K562 (cell line): Measurements from ENCODE around the gene DNMT1. TPM values are rescaled to one million over a fixed set of nuclear protein-coding genes. Genes with fewer than 3 reads are reported as not detected.

Source experiments
- ATAC-seq: fragments of 200-7000 bp; cut with Tn5 transposase; 3 replicates; pipeline ENCODE4 v1.9.1; 2020; ENCODE audit warnings: moderate library complexity
- BruUV-seq: library from RNA; stranded (reverse); fragments of 400-500 nt; replicated peaks from 2 replicates; lab custom pipeline; 2021; lab: Mats Ljungman, UMichigan
- CTCF ChIA-PET: fragments of 300-600 bp; formaldehyde crosslinking; extraction: SDS; loops from one replicate; lab custom pipeline; 2021; ENCODE audit warnings: low intra/inter-chr PET ratio; lab: Yijun Ruan, JAX
- POLR2A ChIA-PET: fragments of 300-600, 350-650 bp; sonication (Branson Sonifier 250); formaldehyde crosslinking; extraction: SDS; loops from one replicate; lab custom pipeline; 2021; ENCODE audit warnings: antibody characterized with exemption, inconsistent platforms; lab: Yijun Ruan, JAX
- DNase-seq, 4 experiments: peaks; one replicate each; pipeline versions ENCODE4 v3.0.0 to v3.0.0-alpha.2; 2011 to 2018; ENCODE audit warnings: low spot score in 3 of 4, mixed read lengths in 3 of 4; ENCODE audit errors: extremely low read depth in 1 of 4
- FAIRE-seq: peaks from 2 replicates; lab custom pipeline; 2011; peaks lifted over from hg19 to GRCh38; lab: Jason Lieb, UNC
- H2AFZ ChIP-seq: 2 replicates; pipeline ENCODE4 v1.6.0; 2011; ENCODE audit warnings: low read depth, low read length, control low read depth, inconsistent platforms
- H3K27ac ChIP-seq: fragments of 200-600 bp; 3 replicates; pipeline ENCODE4 v1.8.0; 2011; ENCODE audit warnings: low read depth, mild to moderate bottlenecking, control low read depth, inconsistent platforms, low read length, moderate library complexity, mixed read lengths; ENCODE audit errors: extremely low read depth
- H3K27me3 ChIP-seq, 2 experiments: fragments of 300-600 bp in 1 of 2; 2 replicates in 1 of 2; 3 replicates in 1 of 2; pipeline versions ENCODE4 v1.6.0 to v1.8.0; 2011; ENCODE audit warnings: inconsistent platforms in 2 of 2, low read length in 2 of 2, mild to moderate bottlenecking in 1 of 2, mixed read lengths in 1 of 2, moderate library complexity in 1 of 2; ENCODE audit not compliant: control insufficient read depth in 2 of 2, insufficient read depth in 2 of 2
- H3K36me3 ChIP-seq: fragments of 300-600 bp; 3 replicates; pipeline ENCODE4 v1.8.0; 2011; ENCODE audit warnings: mild to moderate bottlenecking, low read length, inconsistent platforms; ENCODE audit not compliant: control insufficient read depth, insufficient read depth
- H3K4me1 ChIP-seq, 2 experiments: fragments of 200-600 bp in 1 of 2; replicated peaks in 1 of 2; 2 replicates in 1 of 2; 3 replicates in 1 of 2; pipeline versions ENCODE4 v1.5.1 to v1.8.0; 2011; ENCODE audit warnings: inconsistent platforms in 2 of 2, low read length in 2 of 2, mild to moderate bottlenecking in 1 of 2, mixed read lengths in 1 of 2, moderate library complexity in 1 of 2; ENCODE audit not compliant: control insufficient read depth in 2 of 2, insufficient read depth in 2 of 2
- H3K4me2 ChIP-seq: 2 replicates; pipeline ENCODE4 v1.6.1; 2011; ENCODE audit warnings: low read length, control low read depth, inconsistent platforms, mixed read lengths; ENCODE audit not compliant: insufficient read depth
- H3K4me3 ChIP-seq: fragments of 200-600 bp; sonication (generic), shearing (Covaris generic); 2 replicates; pipeline ENCODE4 v1.5.1; 2016; ENCODE audit warnings: control low read depth, inconsistent platforms
- H3K79me2 ChIP-seq: fragments of 200-600 bp; 3 replicates; pipeline ENCODE4 v1.8.0; 2011; ENCODE audit warnings: low read length, inconsistent platforms; ENCODE audit not compliant: control insufficient read depth, insufficient read depth
- H3K9ac ChIP-seq, 2 experiments: 2 replicates each; pipeline versions ENCODE4 v1.6.0 to v1.6.1; 2011; ENCODE audit warnings: low read depth in 2 of 2, low read length in 2 of 2, control low read depth in 1 of 2, inconsistent platforms in 1 of 2, mild to moderate bottlenecking in 1 of 2, mixed read lengths in 1 of 2; ENCODE audit not compliant: insufficient read depth in 1 of 2
- H3K9me1 ChIP-seq: one replicate; pipeline ENCODE4 v1.6.0; 2011; ENCODE audit warnings: inconsistent platforms, mild to moderate bottlenecking, low read length, moderate library complexity; ENCODE audit not compliant: control insufficient read depth, insufficient read depth
- H3K9me3 ChIP-seq: replicated peaks from 2 replicates; pipeline ENCODE4 v1.5.1; 2011; ENCODE audit warnings: low read depth, low read length, inconsistent platforms; ENCODE audit not compliant: control insufficient read depth, insufficient read depth
- H4K20me1 ChIP-seq: replicated peaks from 2 replicates; pipeline ENCODE4 v1.6.1; 2011; ENCODE audit warnings: low read length, inconsistent platforms, mixed read lengths; ENCODE audit not compliant: control insufficient read depth, insufficient read depth
- E2F6 ChIP-seq, 2 experiments: IDR thresholded peaks; 2 replicates each; pipeline ENCODE4 v1.6.1; 2011; ENCODE audit warnings: borderline replicate concordance in 1 of 2, control low read depth in 1 of 2, low read depth in 1 of 2, low read length in 1 of 2, mild to moderate bottlenecking in 1 of 2, mixed read lengths in 1 of 2, moderate library complexity in 1 of 2; ENCODE audit not compliant: insufficient read depth in 1 of 2, insufficient read length in 1 of 2, poor library complexity in 1 of 2, severe bottlenecking in 1 of 2; ENCODE audit errors: extremely low read depth in 1 of 2
- KHSRP ChIP-seq: fragments of 450-650 bp; IDR thresholded peaks from 2 replicates; pipeline ENCODE4 v1.6.1; 2017
- MTA3 ChIP-seq: fragments of 450-650 bp; formaldehyde crosslinking; IDR thresholded peaks from 2 replicates; pipeline ENCODE4 v1.6.1; 2017; ENCODE audit warnings: mild to moderate bottlenecking, borderline replicate concordance
- NCOR1 ChIP-seq: fragments of 450-650 bp; IDR thresholded peaks from 2 replicates; pipeline ENCODE4 v1.6.1; 2016; ENCODE audit warnings: mild to moderate bottlenecking, moderate library complexity
- POLR2AphosphoS5 ChIP-seq: IDR thresholded peaks from 2 replicates; pipeline ENCODE4 v1.6.1; 2011; ENCODE audit warnings: mild to moderate bottlenecking, low read depth, low read length, moderate library complexity; ENCODE audit not compliant: control insufficient read depth, insufficient read depth
- SMAD3 ChIP-seq: fragments of 450-650 bp; formaldehyde crosslinking; conservative IDR thresholded peaks from 2 replicates; pipeline ENCODE4 v1.4.0; 2020; ENCODE audit warnings: mild to moderate bottlenecking
- ZNF121 ChIP-seq: sonication (generic); formaldehyde crosslinking; conservative IDR thresholded peaks from 2 replicates; pipeline ENCODE4 v1.8.0; 2022; ENCODE audit warnings: missing genetic modification reagents
- WGBS: fragments of 100-300 bp; shearing (Covaris generic); methylation state at CpG from one replicate; pipeline ENCODE4 v1.1.6; 2016; ENCODE audit warnings: low coverage, mixed read lengths; ENCODE audit not compliant: insufficient coverage; ENCODE audit errors: missing lambda C conversion rate; 5-methylcytosine and 5-hydroxymethylcytosine counted together
- in situ Hi-C: fragments of 300-500 bp; cut with MboI; formaldehyde crosslinking; loops from 4 replicates; pipeline ENCODE4 v1.15.0; 2018; ENCODE audit warnings: inconsistent platforms, mixed read lengths
- intact Hi-C: fragments of 100-400 bp; cut with micrococcal nuclease; formaldehyde crosslinking; loops from 2 replicates; pipeline ENCODE4 v1.14.2; 2022
- polyA plus RNA-seq, 8 experiments: library from polyadenylated mRNA; depleted of rRNA in 4 of 8; stranded (reverse) in 5 of 8; unstranded in 3 of 8; fragments of >200 nt; fragmentation: Nextera tagmentation in 2 of 8; fragmentation: Illumina TruSeq in 1 of 8; extraction: Ambion mirVana in 2 of 8; extraction: Trizol in 1 of 8; gene quantifications; 2 replicates each; pipeline versions ENCODE4 v1.2.1 to v1.2.3, GENCODE V29; 2011 to 2014; ENCODE audit warnings: inconsistent platforms in 1 of 8, missing spikeins in 1 of 8
- total RNA-seq, 7 experiments: library from RNA; depleted of rRNA in 6 of 7; stranded (reverse); fragments of >200 nt in 6 of 7; fragmentation: Illumina TruSeq in 2 of 7; extraction: Trizol in 2 of 7; gene quantifications; 2 replicates each; pipeline versions ENCODE4 v1.2.1 to v1.2.3, GENCODE V29; 2011 to 2021; ENCODE audit warnings: low replicate concordance in 1 of 7

Gene DNMT1
- total and polyA plus RNA-seq, 9 of the 15 experiments (the other 6 are each of a cell fraction or from before 2014, with no cell fraction given): 80.1 to 271 (median 121) TPM

DNA sequence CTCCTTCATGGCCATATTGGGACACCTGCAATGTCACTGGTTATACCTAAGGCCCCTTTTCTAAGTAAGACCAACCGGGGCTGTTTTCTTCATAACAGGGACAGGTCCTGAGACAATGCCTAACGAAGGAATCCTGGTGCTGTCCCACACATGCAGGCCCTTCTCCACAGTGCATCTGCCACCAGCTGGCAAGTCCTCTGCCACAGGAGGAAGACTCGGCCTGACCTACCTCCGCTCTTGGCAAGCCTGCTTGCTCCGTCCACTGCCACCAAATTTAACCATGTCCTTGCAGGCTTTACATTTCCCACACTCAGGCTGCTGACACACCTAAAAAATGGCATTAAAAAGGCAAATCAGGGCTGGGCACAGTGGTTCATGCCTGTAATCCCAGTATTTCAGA lies 43.2 kb downstream of the DNMT1 start:
- Histone ChIP-seq H3K27me3 (no peaks in the 10 kb centered on the region), H4K20me1 (no peaks in the 10 kb centered on the region; the same call in 1 of the 2 replicates), H3K4me1 (no peaks in the 10 kb centered on the region), H3K27ac (no peak overlapping the region), H3K9me3 (no peaks in the 10 kb centered on the region), H2AFZ (no peak overlapping the region), H3K4me2 (no peak overlapping the region), H3K36me3 (peaks cover 91% of the 10 kb centered on the region), H3K9ac (no peak overlapping the region), H3K4me3 (no peak overlapping the region), H3K79me2 (no peaks in the 10 kb centered on the region), H3K9me1 (no peaks in the 10 kb centered on the region)
- DNase-seq (no peak), ATAC-seq (no peak), FAIRE-seq (no peak)
- intact Hi-C loops (no loop called here), in situ Hi-C loops (no loop called here)
- TF ChIP-seq POLR2AphosphoS5 (0 out of 2 replicates have a peak, but pooled peaks have one; percentile 26), SMAD3 (CRISPR knock-in tag) (no peak)
- BruUV-seq: TSS peak; percentile 9
- 100% methylated on average over 5 of the region's 5 CpGs for WGBS
- ChIA-PET POLR2A (interaction anchor here (0.7 kb wide), 1 partner anchor 12 kb away, joined by 3 read pairs; no protein-coding TSS in a partner anchor), CTCF (no interaction called here)

DNA sequence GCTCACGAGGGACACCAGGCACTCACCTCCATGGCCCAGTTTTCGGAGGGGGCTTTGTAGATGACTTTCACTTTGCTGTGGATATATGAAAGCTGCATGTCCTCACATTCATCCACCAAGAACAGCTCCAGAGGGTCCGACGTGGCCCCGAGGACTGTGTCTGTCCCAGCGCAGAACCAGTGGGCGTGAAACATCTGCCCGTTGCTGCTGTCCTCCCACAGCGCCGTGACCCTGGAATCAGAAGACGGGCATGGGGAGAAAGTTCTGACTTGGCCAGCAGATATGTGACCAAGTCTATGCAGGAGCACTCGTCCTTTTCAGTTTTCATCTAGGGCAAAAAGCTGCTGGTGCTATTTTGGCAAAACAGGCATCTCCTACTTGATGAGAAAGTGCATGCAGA lies 45.3 kb downstream of the DNMT1 start:
- Histone ChIP-seq H4K20me1 (no peaks in the 10 kb centered on the region; the same call in 1 of the 2 replicates), H3K4me2 (no peak overlapping the region), H3K27ac (no peak overlapping the region), H3K79me2 (no peaks in the 10 kb centered on the region), H3K36me3 (peaks cover 92% of the 10 kb centered on the region), H3K27me3 (no peaks in the 10 kb centered on the region), H3K9me1 (no peaks in the 10 kb centered on the region), H3K4me1 (no peaks in the 10 kb centered on the region), H3K9ac (no peak overlapping the region), H3K4me3 (no peak overlapping the region), H2AFZ (no peak overlapping the region), H3K9me3 (no peaks in the 10 kb centered on the region)
- FAIRE-seq: no peak
- 97% methylated on average over 12 of the region's 12 CpGs for WGBS
- in situ Hi-C loops: no loop called here
- ATAC-seq: no peak
- no peak for DNase-seq
- ChIA-PET POLR2A (interaction anchor here (0.8 to 0.9 kb wide), 2 partner anchors 12 to 45 kb away, joined by 3 read pairs; partner anchors contain the start of gene DNMT1), CTCF (no interaction called here)
- intact Hi-C loops: no loop called here
- no TSS peak for BruUV-seq
- TF ChIP-seq NCOR1 (no peak), E2F6 (IDR thresholded peaks at IDR 0.05; ENCODE audit: borderline replicate concordance in 1 of 2, extremely low read depth in 1 of 2, insufficient read depth in 1 of 2, insufficient read length in 1 of 2, low read depth in 1 of 2, low read length in 1 of 2, poor library complexity in 1 of 2, severe bottlenecking in 1 of 2) (no peak), MTA3 (no peak), ZNF121 (CRISPR knock-in tag) (no peak), KHSRP (no peak)
